Neural cell (in vitro differentiated cells): Measurements from ENCODE around the gene TRPM3. TPM values are rescaled to one million over a fixed set of nuclear protein-coding genes. Genes with fewer than 3 reads are reported as not detected.

Source experiments
- H2AFZ ChIP-seq: fragments of 200-600, 300-800 bp; sonication (generic), shearing (Covaris generic); 2 replicates; pipeline ENCODE4 v1.6.0; 2014; ENCODE audit warnings: low read depth, mild to moderate bottlenecking, antibody characterized with exemption, low read length, moderate library complexity
- H3F3A ChIP-seq: fragments of 200-600 bp; shearing (Covaris generic); 2 replicates; pipeline ENCODE4 v1.6.1; 2016; ENCODE audit warnings: mild to moderate bottlenecking, moderate library complexity, mixed read lengths, antibody characterized with exemption, low read length; ENCODE audit not compliant: insufficient read depth, poor library complexity, severe bottlenecking
- H3K27ac ChIP-seq: fragments of 200-600, 300-800 bp; sonication (generic), shearing (Covaris generic); 2 replicates; pipeline ENCODE4 v1.5.1; 2014; ENCODE audit warnings: mild to moderate bottlenecking, low read length, moderate library complexity
- H3K27me3 ChIP-seq: fragments of 300-800, 200-600 bp; sonication (generic), shearing (Covaris generic); 2 replicates; pipeline ENCODE4 v1.6.0; 2014; ENCODE audit warnings: mild to moderate bottlenecking, low read depth, low read length, moderate library complexity; ENCODE audit not compliant: insufficient read depth
- H3K36me3 ChIP-seq: fragments of 300-800, 200-600 bp; sonication (generic), shearing (Covaris generic); 2 replicates; pipeline ENCODE4 v1.5.1; 2014; ENCODE audit warnings: mild to moderate bottlenecking, antibody characterized with exemption, low read length, moderate library complexity; ENCODE audit not compliant: insufficient read depth
- H3K4me2 ChIP-seq: fragments of 300-800, 200-600 bp; sonication (generic), shearing (Covaris generic); 2 replicates; pipeline ENCODE4 v1.6.0; 2014; ENCODE audit warnings: mild to moderate bottlenecking, low read length
- H3K4me3 ChIP-seq: fragments of 300-800, 200-600 bp; sonication (generic), shearing (Covaris generic); 2 replicates; pipeline ENCODE4 v1.5.1; 2014; ENCODE audit warnings: mild to moderate bottlenecking, low read length, moderate library complexity
- H3K79me2 ChIP-seq: fragments of 200-600 bp; shearing (Covaris generic); replicated peaks from 2 replicates; pipeline ENCODE4 v1.6.0; 2014; ENCODE audit warnings: mild to moderate bottlenecking, low read length, moderate library complexity; ENCODE audit not compliant: insufficient read depth
- H3K9ac ChIP-seq: fragments of 300-800, 200-600 bp; sonication (generic), shearing (Covaris generic); 2 replicates; pipeline ENCODE4 v1.6.1; 2016; ENCODE audit warnings: mild to moderate bottlenecking, low read length, mixed read lengths
- H3K9me2 ChIP-seq: fragments of 200-600 bp; shearing (Covaris generic); 2 replicates; pipeline ENCODE4 v1.6.1; 2016; ENCODE audit warnings: mild to moderate bottlenecking, low read length, mixed read lengths; ENCODE audit not compliant: insufficient read depth
- H3K9me3 ChIP-seq: fragments of 200-600, 300-800 bp; sonication (generic), shearing (Covaris generic); 2 replicates; pipeline ENCODE4 v1.6.1; 2016; ENCODE audit warnings: mild to moderate bottlenecking, mixed run types, low read length, moderate library complexity, mixed read lengths
- H4K20me1 ChIP-seq: fragments of 200-600 bp; shearing (Covaris generic); 2 replicates; pipeline ENCODE4 v1.6.1; 2016; ENCODE audit warnings: mild to moderate bottlenecking, mixed run types; ENCODE audit not compliant: insufficient read depth
- CTCF ChIP-seq: fragments of 450-650 bp; IDR thresholded peaks from 2 replicates; pipeline ENCODE4 v1.5.1; 2014; ENCODE audit warnings: antibody characterized with exemption, mild to moderate bottlenecking, moderate library complexity; ENCODE audit not compliant: poor library complexity, severe bottlenecking
- EP300 ChIP-seq: fragments of 450-650 bp; conservative IDR thresholded peaks from 2 replicates; pipeline ENCODE4 v1.6.1; 2014; ENCODE audit warnings: antibody characterized with exemption, mild to moderate bottlenecking, moderate library complexity; ENCODE audit not compliant: poor library complexity, severe bottlenecking
- EZH2 ChIP-seq: fragments of 200-600, 300-800 bp; shearing (Covaris generic), sonication (generic); IDR thresholded peaks from 2 replicates; pipeline ENCODE4 v1.6.1; 2014; ENCODE audit warnings: antibody characterized with exemption, low read length, borderline replicate concordance, mild to moderate bottlenecking; ENCODE audit not compliant: insufficient read depth, poor library complexity, severe bottlenecking
- MXI1 ChIP-seq: fragments of 450-650 bp; conservative IDR thresholded peaks from 2 replicates; pipeline ENCODE4 v1.6.1; 2014; ENCODE audit warnings: antibody characterized with exemption, mild to moderate bottlenecking; ENCODE audit not compliant: poor library complexity, severe bottlenecking
- POLR2AphosphoS5 ChIP-seq: IDR thresholded peaks from 2 replicates; pipeline ENCODE4 v1.6.1; 2012
- RAD21 ChIP-seq: fragments of 450-650 bp; conservative IDR thresholded peaks from 2 replicates; pipeline ENCODE4 v1.6.1; 2014; ENCODE audit warnings: antibody characterized with exemption, mild to moderate bottlenecking, moderate library complexity
- REST ChIP-seq: IDR thresholded peaks from 2 replicates; pipeline ENCODE4 v1.6.1; 2012; ENCODE audit warnings: borderline replicate concordance
- SMC3 ChIP-seq: fragments of 450-650 bp; conservative IDR thresholded peaks from 2 replicates; pipeline ENCODE4 v1.6.1; 2014; ENCODE audit warnings: antibody characterized with exemption, mild to moderate bottlenecking, moderate library complexity; ENCODE audit not compliant: poor library complexity
- TAF1 ChIP-seq: IDR thresholded peaks from 2 replicates; pipeline ENCODE4 v1.6.1; 2012; ENCODE audit warnings: low read depth
- polyA plus RNA-seq: library from polyadenylated mRNA; depleted of rRNA; stranded (reverse); fragments of >200 nt; gene quantifications from 2 replicates; pipeline ENCODE4 v1.2.3, GENCODE V29; 2014

The TRPM3 gene
- polyA plus RNA-seq, 1 donor from 2014 or later: 1.3 TPM

DNA sequence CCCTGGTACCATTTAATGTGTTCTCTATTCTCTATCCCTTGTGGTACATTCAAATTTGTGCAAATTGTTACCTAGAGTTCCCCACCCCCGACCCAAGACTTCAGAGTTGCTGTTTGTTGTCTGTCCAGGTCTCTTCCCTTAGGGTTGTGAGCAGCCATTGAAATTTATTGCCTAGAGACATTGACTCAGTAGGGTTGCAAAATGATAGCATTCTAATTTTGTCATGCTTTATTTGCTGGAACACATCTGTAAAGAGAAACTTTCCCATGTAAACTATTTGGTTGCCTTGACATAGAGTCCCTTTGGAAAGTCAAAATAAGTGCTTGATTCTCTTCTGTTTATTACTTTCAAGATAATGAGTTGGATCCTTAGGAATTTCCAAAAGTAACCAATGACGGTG is 615.3 kb downstream of the TRPM3 start:
- H3K4me2 ChIP-seq: no peak overlapping the region
- H3K4me3 ChIP-seq: no peak overlapping the region
- H2AFZ ChIP-seq: no peak overlapping the region
- no peaks in the 10 kb centered on the region for H3K9me3 ChIP-seq
- no peak overlapping the region for H3K27ac ChIP-seq
- no peaks in the 10 kb centered on the region for H3K36me3 ChIP-seq
- no peaks in the 10 kb centered on the region for H3K79me2 ChIP-seq
- no peaks in the 10 kb centered on the region for H4K20me1 ChIP-seq
- no peaks in the 10 kb centered on the region for H3K9me2 ChIP-seq
- H3K9ac ChIP-seq: no peak overlapping the region
- no peaks in the 10 kb centered on the region for H3K27me3 ChIP-seq
- no peak for TF ChIP-seq EP300
- TF ChIP-seq SMC3: no peak
- TF ChIP-seq RAD21: no peak
- TF ChIP-seq MXI1: no peak
- TF ChIP-seq EZH2: no peak
- no peak for TF ChIP-seq POLR2AphosphoS5
- TF ChIP-seq CTCF: no peak
- no peak for TF ChIP-seq TAF1
- no peak for TF ChIP-seq REST
- H3F3A ChIP-seq: no peaks in the 10 kb centered on the region

DNA sequence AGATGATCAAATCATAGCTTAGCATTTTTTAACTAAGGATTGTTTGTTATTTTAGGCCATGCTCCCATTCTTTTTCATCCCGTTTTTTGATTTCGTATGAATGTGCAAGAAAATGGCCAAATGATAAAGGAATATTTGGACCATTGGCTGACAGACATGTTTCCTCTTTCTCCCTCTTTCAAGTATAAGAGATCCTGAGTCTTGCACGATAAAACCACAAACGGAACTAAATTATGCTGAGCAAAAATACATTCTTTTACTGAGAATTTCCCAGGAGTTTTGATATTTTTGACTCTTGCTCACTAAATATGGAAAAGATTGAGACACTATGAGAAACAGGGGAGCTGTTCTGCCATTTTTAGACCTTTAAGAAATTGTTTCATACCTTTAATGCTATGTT is 616.6 kb downstream of the TRPM3 start:
- Histone ChIP-seq H3K36me3 (no peaks in the 10 kb centered on the region), H2AFZ (no peak overlapping the region)
- TF ChIP-seq SMC3 (no peak), EZH2 (no peak), TAF1 (no peak), REST (no peak), EP300 (no peak), RAD21 (no peak), MXI1 (no peak)

More for the DNA sequence above, 616.6 kb downstream of the TRPM3 start:
- Histone ChIP-seq H3K9ac (no peak overlapping the region), H3K9me3 (no peaks in the 10 kb centered on the region), H3K4me2 (no peak overlapping the region), H3K79me2 (no peaks in the 10 kb centered on the region), H4K20me1 (no peaks in the 10 kb centered on the region), H3F3A (no peaks in the 10 kb centered on the region), H3K27me3 (no peaks in the 10 kb centered on the region), H3K9me2 (no peaks in the 10 kb centered on the region), H3K27ac (no peak overlapping the region), H3K4me3 (no peak overlapping the region)
